HG02938 (cell line): Measurements from ENCODE around the gene CPNE8.

Experiments used
- ATAC-seq: cut with Tn5 transposase; IDR thresholded peaks from one replicate; pipeline ENCODE4 v1.9.1; 2021; ENCODE audit warnings: mild to moderate bottlenecking, moderate library complexity; ENCODE audit not compliant: unreplicated experiment

The CPNE8 gene

GRCh38 chr12:38905480-38906351 lies at the start of gene CPNE8:
Gene CPNE8 (minus strand): TSS chr12:38905591. CDS start chr12:38905534, 57 bp downstream.
- peak; percentile 55 for ATAC-seq

DNA sequence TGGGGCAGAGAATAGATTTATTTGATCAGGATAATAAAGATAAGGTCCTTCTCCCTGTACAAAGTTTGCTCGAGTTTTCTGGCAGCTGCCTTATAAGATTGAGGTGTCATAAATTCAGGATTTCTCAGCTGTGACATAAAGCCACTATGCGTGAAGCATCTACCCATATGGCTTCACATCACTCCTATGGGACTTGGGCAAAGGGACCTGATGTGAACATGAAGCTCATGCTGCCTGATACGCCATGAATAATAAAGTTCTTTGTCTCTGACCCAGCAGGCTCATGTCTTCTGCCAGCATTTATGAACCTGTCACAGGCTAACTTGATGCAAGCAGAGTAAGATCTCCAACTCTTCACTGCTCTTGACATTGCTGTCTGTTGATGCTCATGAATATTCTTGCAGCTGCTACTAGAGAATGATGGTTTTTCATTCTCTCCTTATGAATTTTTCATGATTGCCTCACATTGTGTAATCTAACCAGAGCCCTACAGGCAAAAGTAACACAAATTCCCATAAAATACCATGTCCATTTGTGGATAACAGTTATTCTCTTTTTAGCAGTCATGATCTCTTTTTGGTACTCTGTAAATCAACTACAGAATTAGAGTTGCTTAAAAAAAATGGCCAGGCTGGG lies 49.0 kb upstream of the CPNE8 start:
- ATAC-seq, result no peak

GRCh38 chr12:38949363-38949762 lies 44.0 kb upstream of the CPNE8 start:
- no peak for ATAC-seq

GRCh38 chr12:38934686-38935085 lies 29.3 kb upstream of the CPNE8 start:
- ATAC-seq, result no peak

GRCh38 chr12:38934078-38934584 lies 28.7 kb upstream of the CPNE8 start:
- no peak for ATAC-seq

GRCh38 chr12:38932320-38932719 lies 26.9 kb upstream of the CPNE8 start:
- ATAC-seq, result no peak

DNA sequence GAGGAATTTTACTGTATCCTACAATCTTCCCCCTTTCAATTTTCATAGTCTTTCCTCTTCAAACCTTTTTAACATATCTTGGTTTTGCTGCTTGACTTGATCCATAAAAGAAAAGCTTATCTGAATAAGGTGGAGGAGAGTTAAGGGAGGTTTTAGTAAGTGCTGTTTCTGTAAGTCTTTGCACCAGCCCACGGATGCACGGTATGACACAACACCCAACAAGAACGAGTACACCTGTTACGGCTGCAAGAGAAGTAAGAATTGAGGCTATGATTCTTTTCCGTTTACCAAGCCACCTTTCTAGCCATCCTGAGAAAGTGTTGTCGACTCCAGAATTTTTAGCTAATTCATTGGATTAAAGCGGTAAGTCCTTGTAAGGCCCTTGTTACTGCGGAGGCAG lies 26.1 kb upstream of the CPNE8 start:
- ATAC-seq, result no peak

GRCh38 chr12:38930990-38931389 lies 25.6 kb upstream of the CPNE8 start:
- ATAC-seq, result no peak

- no peak for ATAC-seq
These were observed 21.1 kb upstream of the CPNE8 start for GRCh38 chr12:38926501-38926900.

DNA sequence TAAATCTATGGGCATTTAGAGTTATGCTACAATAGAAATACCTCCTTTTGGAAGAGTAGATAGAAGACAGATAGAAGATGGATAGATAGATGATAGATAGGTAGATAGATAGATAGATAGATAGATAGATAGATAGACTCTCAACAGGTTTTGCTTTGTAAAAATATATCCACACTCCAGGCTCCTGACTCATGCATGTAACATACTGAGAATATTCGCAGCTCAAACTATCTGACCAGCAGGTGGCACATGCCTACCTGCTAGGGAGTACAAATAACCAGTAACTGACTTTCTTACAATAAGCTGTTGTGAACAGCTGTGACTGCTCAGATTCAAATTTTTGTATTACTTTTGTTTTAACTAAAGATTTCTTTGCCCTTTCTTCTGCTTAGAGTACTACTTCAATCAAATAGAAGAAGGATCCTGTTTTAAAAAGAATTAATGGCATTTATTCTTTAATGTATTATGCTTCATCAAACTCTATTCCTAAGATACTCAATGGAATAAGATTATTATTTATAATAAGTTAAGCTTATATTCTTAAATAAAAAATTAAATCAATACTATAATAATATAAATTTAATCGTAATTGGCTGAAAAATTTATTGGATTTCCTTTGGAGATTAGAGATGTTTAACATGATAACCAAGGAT lies 15.8 kb upstream of the CPNE8 start:
- ATAC-seq, result peak; percentile 90

- no peak for ATAC-seq
These were observed 13.8 kb upstream of the CPNE8 start for GRCh38 chr12:38919191-38919590.

DNA sequence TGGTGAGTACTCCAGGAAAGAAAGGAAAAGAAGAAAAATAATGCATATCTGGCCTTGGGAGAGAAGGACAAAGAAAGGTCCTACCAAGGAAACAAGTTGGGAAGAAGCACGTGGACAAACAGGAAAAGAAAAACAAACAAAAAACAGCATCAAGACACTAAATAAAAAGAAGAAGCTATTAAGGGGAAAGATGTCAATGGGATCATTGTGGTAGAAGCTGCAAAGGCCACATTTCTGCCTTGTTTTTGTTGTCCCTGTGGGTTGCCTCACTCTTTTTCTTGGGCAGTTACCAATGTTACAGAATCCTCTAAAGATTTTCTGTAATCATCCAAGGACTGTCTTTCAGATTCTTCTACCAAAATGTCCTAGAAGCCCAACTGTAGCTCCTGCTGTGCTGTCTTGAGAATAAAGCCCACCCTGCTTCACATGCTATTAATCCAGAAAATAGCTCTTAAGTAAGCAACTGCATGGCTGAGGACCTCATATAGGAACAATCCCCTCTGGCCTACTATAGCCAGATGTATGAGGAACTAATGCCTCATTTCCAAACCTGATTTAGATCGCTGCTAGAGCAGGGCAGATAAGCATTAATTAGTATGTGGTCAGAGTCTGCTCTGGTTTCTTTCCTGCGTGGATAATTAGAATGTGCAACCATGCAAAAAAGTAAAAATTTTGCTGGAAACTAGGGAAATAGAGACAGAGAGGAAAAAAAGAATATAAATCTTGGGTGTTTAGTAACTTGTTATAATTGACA lies 10.2 kb upstream of the CPNE8 start:
- no peak for ATAC-seq

GRCh38 chr12:38912116-38912515 lies 6.7 kb upstream of the CPNE8 start:
- ATAC-seq, result no peak

DNA sequence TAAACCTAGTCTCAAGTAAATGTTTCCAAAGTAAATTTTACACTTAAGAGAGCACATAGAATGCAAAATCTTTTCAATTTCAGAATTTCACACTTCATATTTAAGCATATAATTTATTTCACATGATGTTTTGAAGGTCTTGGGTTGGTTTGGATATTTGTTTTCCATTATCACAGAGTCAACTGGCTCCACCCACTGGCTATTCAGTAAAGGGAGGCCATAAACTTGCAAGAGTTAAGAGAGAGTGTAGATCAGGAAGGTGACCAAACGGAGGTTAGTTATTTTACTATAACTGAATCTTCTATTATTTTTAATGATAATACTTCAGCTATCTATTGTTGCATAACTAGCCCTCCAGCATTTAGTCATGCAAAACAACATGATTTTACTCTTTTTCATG lies 6.2 kb upstream of the CPNE8 start:
- ATAC-seq, result no peak

GRCh38 chr12:38907201-38907923 lies 2.0 kb upstream of the CPNE8 start:
- ATAC-seq, result no peak

DNA sequence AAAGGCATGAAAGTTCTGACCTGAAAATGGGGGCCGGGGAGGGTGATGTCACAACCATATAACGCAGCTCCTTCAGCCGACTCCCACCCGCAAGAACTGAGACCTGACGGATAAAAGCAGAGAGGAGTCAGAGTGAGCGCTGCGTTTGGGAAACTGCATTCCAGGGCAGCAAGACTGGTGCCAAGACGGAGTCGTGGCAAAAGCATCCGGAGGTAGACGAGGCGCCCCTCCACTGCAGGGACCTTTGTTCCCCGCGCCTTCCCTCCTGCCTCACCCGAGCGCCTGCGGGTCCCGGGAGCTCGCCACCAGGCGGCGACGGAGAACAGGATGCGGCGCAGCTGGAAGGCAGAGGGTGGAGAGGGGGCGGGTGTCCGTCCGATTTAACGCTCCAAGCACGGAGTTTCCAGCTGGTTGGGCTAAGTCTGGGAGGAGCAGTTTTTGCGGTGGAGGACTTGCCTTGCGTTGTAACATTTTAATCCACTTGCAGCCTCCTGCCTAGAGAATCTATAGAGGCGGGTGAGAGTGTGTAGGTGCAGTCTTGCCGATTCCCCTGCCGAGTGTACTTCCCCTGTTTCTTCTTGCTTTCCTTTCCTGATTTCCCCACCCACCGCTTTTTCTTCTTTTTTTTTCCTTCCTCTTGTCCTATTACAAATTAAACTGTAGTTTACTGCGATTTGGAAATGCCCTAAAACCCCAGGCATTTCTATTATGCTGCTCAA lies 1.2 kb upstream of the CPNE8 start:
- ATAC-seq, result peak; percentile 46

GRCh38 chr12:38904537-38905479 lies 583 bp downstream of the CPNE8 start:
- ATAC-seq, result peak; percentile 58

DNA sequence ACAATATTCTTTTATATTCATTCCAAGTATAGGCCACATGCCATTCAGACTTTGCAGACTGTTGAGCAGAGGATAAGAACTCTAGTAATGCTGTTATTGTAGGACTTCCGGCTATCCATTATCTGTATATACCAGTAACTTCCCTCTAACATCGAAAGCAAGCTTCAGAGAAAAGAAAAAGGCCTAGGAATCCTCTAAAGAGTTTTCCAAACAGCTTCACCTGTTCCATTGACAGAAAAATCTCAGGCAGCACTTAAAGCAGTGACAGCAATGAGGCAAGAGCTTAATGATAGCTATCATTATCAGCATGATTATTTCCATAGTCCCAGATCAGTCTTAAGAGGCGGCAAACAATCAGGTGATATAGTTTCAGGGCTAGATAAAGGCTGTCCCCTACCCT lies 1.8 kb downstream of the CPNE8 start:
- ATAC-seq, result no peak
